ENCODE measurements around the gene ZSCAN26. TPM values are rescaled to one million over a fixed set of nuclear protein-coding genes. Genes with fewer than 3 reads are reported as not detected.

The ZSCAN26 gene
- total and polyA plus RNA-seq, 2 of the 8 experiments (the other 6 are each of a cell fraction or from before 2014, with no cell fraction given): 7.0 to 8.5 TPM

- no peak overlapping the region for H4K5ac ChIP-seq (ENCODE audit: insufficient read length, low read depth, low read length)
- no peaks in the 10 kb centered on the region for H3K27me3 ChIP-seq (replicated peaks in 1 of 4; ENCODE audit: control insufficient read depth in 3 of 4, extremely low read depth in 1 of 4, insufficient read depth in 3 of 4, low read length in 3 of 4)
- H2BK120ac ChIP-seq (replicated peaks; ENCODE audit: low read depth, low read length): no peak overlapping the region
- H4K20me1 ChIP-seq (replicated peaks in 1 of 2; ENCODE audit: control insufficient read depth in 1 of 2, insufficient read depth in 2 of 2, low read length in 2 of 2): no peaks in the 10 kb centered on the region
- 100% methylated on average over 1 of the region's 1 CpG; no CpG with 5 or more reads in 1 of the 2 experiments for WGBS, 2 experiments (ENCODE audit: extremely low coverage in 1 of 2, insufficient coverage in 1 of 2, insufficient read length in 1 of 2, insufficient replicate concordance in 2 of 2, low coverage in 1 of 2, low lambda C conversion rate in 2 of 2, missing lambda C conversion rate in 1 of 2)
- H2AFZ ChIP-seq (ENCODE audit: low read length): no peak overlapping the region
- H3K9me3 ChIP-seq (ENCODE audit: insufficient read depth in 2 of 2, low read depth in 1 of 2, low read length in 1 of 2): no peaks in the 10 kb centered on the region
- DNase-seq (ENCODE audit: low read depth in 1 of 2, low spot score in 2 of 2) (no peak), FAIRE-seq (no peak)
- H4K8ac ChIP-seq (ENCODE audit: extremely low read depth, insufficient read depth, low read length): no peak overlapping the region
- no peak overlapping the region for H3K4me2 ChIP-seq (ENCODE audit: insufficient read depth in 1 of 2, low read depth in 2 of 2, low read length in 2 of 2)
- no peak overlapping the region for H3K27ac ChIP-seq (ENCODE audit: low read depth, low read length)
- H3K14ac ChIP-seq (ENCODE audit: insufficient read length): no peak overlapping the region
- H3K23ac ChIP-seq (ENCODE audit: insufficient read length): no peak overlapping the region
- H3K79me1 ChIP-seq (ENCODE audit: low read depth, low read length): no peaks in the 10 kb centered on the region
- no peak overlapping the region for H3K18ac ChIP-seq (ENCODE audit: extremely low read depth, low read length)
- CTCF ChIA-PET (ENCODE audit: partially characterized antibody): no interaction called here
- H3K4me3 ChIP-seq (ENCODE audit: extremely low read depth in 1 of 4, insufficient read depth in 2 of 4, low read depth in 3 of 4, low read length in 4 of 4): no peak overlapping the region
- H3K9ac ChIP-seq (replicated peaks in 1 of 4; ENCODE audit: extremely low read depth in 1 of 4, low read depth in 3 of 4, low read length in 3 of 4): no peak overlapping the region
- H2BK20ac ChIP-seq (ENCODE audit: low read length): no peak overlapping the region
- no peak overlapping the region for H3K56ac ChIP-seq (replicated peaks; ENCODE audit: insufficient read length, low read depth, low read length)
- no peaks in the 10 kb centered on the region; a peak in 1 of 7 replicates for H3K4me1 ChIP-seq (replicated peaks in 1 of 4; ENCODE audit: control insufficient read depth in 3 of 4, insufficient read depth in 4 of 4, low read length in 3 of 4)
- peaks cover 3 to 12% (median 8%) of the 10 kb centered on the region in 4 experiments; a peak in 6 of 8 replicates for H3K36me3 ChIP-seq (ENCODE audit: control insufficient read depth in 2 of 4, insufficient read depth in 4 of 4, low read length in 3 of 4)
- H2BK12ac ChIP-seq (ENCODE audit: low read depth, low read length): no peak overlapping the region
- H4K91ac ChIP-seq (replicated peaks; ENCODE audit: insufficient read length, low read length): no peak overlapping the region
- H3K4ac ChIP-seq (replicated peaks; ENCODE audit: insufficient read length, low read depth, low read length): no peak overlapping the region
- H3K23me2 ChIP-seq (ENCODE audit: low read depth, low read length): no peaks in the 10 kb centered on the region
- H2AK5ac ChIP-seq (ENCODE audit: low read depth, low read length): no peak overlapping the region
- no peak overlapping the region for H2BK15ac ChIP-seq (ENCODE audit: low read length)
- POLR2A ChIA-PET (ENCODE audit: partially characterized antibody): interaction anchor here (1.3 kb wide), 1 partner anchor 10 kb away, joined by 4 read pairs; no protein-coding TSS in a partner anchor
- H3K79me2 ChIP-seq (ENCODE audit: control insufficient read depth in 1 of 2, insufficient read depth in 2 of 2, low read length in 2 of 2): no peaks in the 10 kb centered on the region
- H2BK5ac ChIP-seq (ENCODE audit: low read depth, low read length): no peak overlapping the region
- TF ChIP-seq KDM5A (IDR thresholded peaks at IDR 0.05; ENCODE audit: low read length) (no peak), SUZ12 (IDR thresholded peaks at IDR 0.05; ENCODE audit: low read length) (no peak), BACH1 (IDR thresholded peaks at IDR 0.05; ENCODE audit: low read length) (no peak), SIN3A (conservative IDR thresholded peaks at IDR 0.05 in 1 of 2, IDR thresholded peaks at IDR 0.05 in 1 of 2; ENCODE audit: low read depth in 1 of 2, low read length in 2 of 2) (no peak), TAF1 (IDR thresholded peaks at IDR 0.05; ENCODE audit: low read depth, low read length) (no peak), NRF1 (IDR thresholded peaks at IDR 0.05; ENCODE audit: low read depth, low read length) (no peak), TAF7 (optimal IDR thresholded peaks at IDR 0.05; ENCODE audit: borderline replicate concordance, low read depth, low read length) (no peak), CTCF (IDR thresholded peaks at IDR 0.05; ENCODE audit: control extremely low read depth in 1 of 3, insufficient read depth in 1 of 3, low read depth in 1 of 3, low read length in 3 of 3) (no peak), ASH2L (IDR thresholded peaks at IDR 0.05; ENCODE audit: low read length) (no peak), MAFK (IDR thresholded peaks at IDR 0.05; ENCODE audit: low read depth, low read length) (no peak), SP4 (IDR thresholded peaks at IDR 0.05; ENCODE audit: low read length) (no peak), SRF (IDR thresholded peaks at IDR 0.05; ENCODE audit: low read depth, low read length) (no peak), SIRT6 (IDR thresholded peaks at IDR 0.05; ENCODE audit: low read length) (no peak)
Observed at GRCh38 chr6:28240471-28240870, 26.5 kb upstream of the ZSCAN26 start.
